ENCODE measurements around the gene AOX1. TPM values are rescaled to one million over a fixed set of nuclear protein-coding genes. Genes with fewer than 3 reads are reported as not detected.
A peak's percentile ranks its signal among the peaks of the same experiment; 100 is the strongest.

Gene AOX1
- total and polyA plus RNA-seq, 5 experiments from 2014 or later, result not detected

GRCh38 chr2:200649724-200650123 lies 63.9 kb downstream of the AOX1 start:
- POLR2A ChIA-PET, result no interaction called here
- H3K27ac Mint-ChIP-seq, result no peak overlapping the region

GRCh38 chr2:200650195-200650594 lies 64.4 kb downstream of the AOX1 start:
- no peak overlapping the region for H3K4me3 Mint-ChIP-seq
- no peak for ATAC-seq
- no peaks in the 10 kb centered on the region for H3K9me3 Mint-ChIP-seq
- H3K27ac Mint-ChIP-seq, result no peak overlapping the region
- no peak for DNase-seq
- POLR2A ChIA-PET, result interaction anchor here (0.5 kb wide), 1 partner anchor 20 kb away, joined by 4 read pairs; no protein-coding TSS in a partner anchor
- no peaks in the 10 kb centered on the region for H3K4me1 Mint-ChIP-seq
- H3K27me3 Mint-ChIP-seq, result peaks cover 2 to 15% (median 3%) of the 10 kb centered on the region in 5 donors
- peaks cover 0 to 5% (median 2%) of the 10 kb centered on the region in 3 donors for H3K36me3 Mint-ChIP-seq

More at GRCh38 chr2:200649724-200650123, 63.9 kb downstream of the AOX1 start:
- H3K4me3 Mint-ChIP-seq, result no peak overlapping the region
- H3K27me3 Mint-ChIP-seq, result peaks cover 2 to 15% (median 3%) of the 10 kb centered on the region in 5 donors
- H3K9me3 Mint-ChIP-seq, result no peaks in the 10 kb centered on the region
- no peak for DNase-seq
- no peak for ATAC-seq
- H3K36me3 Mint-ChIP-seq, result peaks cover 0 to 5% (median 2%) of the 10 kb centered on the region in 3 donors
- no peaks in the 10 kb centered on the region for H3K4me1 Mint-ChIP-seq

GRCh38 chr2:200652158-200652557 lies 66.3 kb downstream of the AOX1 start:
- no peak for ATAC-seq
- no peaks in the 10 kb centered on the region for H3K4me1 Mint-ChIP-seq
- H3K9me3 Mint-ChIP-seq, result no peaks in the 10 kb centered on the region
- H3K4me3 Mint-ChIP-seq, result no peak overlapping the region
- no peak overlapping the region for H3K27ac Mint-ChIP-seq
- POLR2A ChIA-PET, result no interaction called here
- H3K27me3 Mint-ChIP-seq, result peaks cover 2 to 15% (median 7%) of the 10 kb centered on the region in 5 donors
- no peak for DNase-seq
- peaks cover 0 to 5% (median 2%) of the 10 kb centered on the region in 3 donors for H3K36me3 Mint-ChIP-seq

GRCh38 chr2:200653021-200653420 lies 67.2 kb downstream of the AOX1 start:
- Mint-ChIP-seq H3K9me3 (no peaks in the 10 kb centered on the region), H3K4me3 (no peak overlapping the region), H3K36me3 (peaks cover 0 to 5% (median 2%) of the 10 kb centered on the region in 3 donors), H3K27me3 (peaks cover 2 to 15% (median 7%) of the 10 kb centered on the region in 5 donors), H3K27ac (no peak overlapping the region), H3K4me1 (no peaks in the 10 kb centered on the region)
- DNase-seq (no peak), ATAC-seq (no peak)
- POLR2A ChIA-PET, result no interaction called here

GRCh38 chr2:200654823-200655222 lies 69.0 kb downstream of the AOX1 start:
- Mint-ChIP-seq H3K36me3 (peaks cover 0 to 5% (median 2%) of the 10 kb centered on the region in 3 donors), H3K27me3 (peaks cover 2 to 21% (median 7%) of the 10 kb centered on the region in 5 donors), H3K4me3 (no peak overlapping the region), H3K4me1 (no peaks in the 10 kb centered on the region), H3K27ac (no peak overlapping the region), H3K9me3 (no peaks in the 10 kb centered on the region)
- ATAC-seq (no peak), DNase-seq (no peak)
- POLR2A ChIA-PET, result no interaction called here

GRCh38 chr2:200655918-200656580 lies 70.2 kb downstream of the AOX1 start:
- H3K27ac Mint-ChIP-seq, result no peak overlapping the region
- ATAC-seq (no peak), DNase-seq (no peak)
- POLR2A ChIA-PET, result no interaction called here
- no peaks in the 10 kb centered on the region for H3K4me1 Mint-ChIP-seq
- peaks cover 0 to 2% (median 0%) of the 10 kb centered on the region in 3 donors for H3K36me3 Mint-ChIP-seq
- H3K4me3 Mint-ChIP-seq, result no peak overlapping the region
- H3K9me3 Mint-ChIP-seq, result no peaks in the 10 kb centered on the region
- H3K27me3 Mint-ChIP-seq, result peaks cover 0 to 10% (median 3%) of the 10 kb centered on the region in 5 donors

- no peaks in the 10 kb centered on the region for H3K4me1 Mint-ChIP-seq
- H3K9me3 Mint-ChIP-seq, result no peaks in the 10 kb centered on the region
- ATAC-seq, result no peak
- no peaks in the 10 kb centered on the region for H3K36me3 Mint-ChIP-seq
- no peak overlapping the region for H3K4me3 Mint-ChIP-seq
- H3K27me3 Mint-ChIP-seq, result peaks cover 0 to 26% (median 9%) of the 10 kb centered on the region in 5 donors
- peak overlapping the region in 1 of 10 donors; percentile 32 for H3K27ac Mint-ChIP-seq
- POLR2A ChIA-PET, result no interaction called here
- DNase-seq, result no peak
Measured at GRCh38 chr2:200658278-200658864, 72.6 kb downstream of the AOX1 start.

GRCh38 chr2:200659410-200659809 lies 73.6 kb downstream of the AOX1 start:
- H3K27me3 Mint-ChIP-seq, result peaks cover 0 to 26% (median 9%) of the 10 kb centered on the region in 5 donors
- no peaks in the 10 kb centered on the region for H3K36me3 Mint-ChIP-seq
- no peak overlapping the region for H3K27ac Mint-ChIP-seq
- H3K4me3 Mint-ChIP-seq, result no peak overlapping the region
- DNase-seq (no peak), ATAC-seq (no peak)
- no peaks in the 10 kb centered on the region for H3K9me3 Mint-ChIP-seq
- POLR2A ChIA-PET, result no interaction called here
- H3K4me1 Mint-ChIP-seq, result no peaks in the 10 kb centered on the region

- no peaks in the 10 kb centered on the region for H3K4me1 Mint-ChIP-seq
- peaks cover 0 to 26% (median 9%) of the 10 kb centered on the region in 5 donors for H3K27me3 Mint-ChIP-seq
- POLR2A ChIA-PET, result no interaction called here
- no peak for DNase-seq
- no peaks in the 10 kb centered on the region for H3K36me3 Mint-ChIP-seq
- H3K4me3 Mint-ChIP-seq, result no peak overlapping the region
- H3K9me3 Mint-ChIP-seq, result no peaks in the 10 kb centered on the region
- ATAC-seq, result no peak
- no peak overlapping the region for H3K27ac Mint-ChIP-seq
Measured at GRCh38 chr2:200661477-200661876, 75.7 kb downstream of the AOX1 start.

GRCh38 chr2:200662727-200663126 lies 76.9 kb downstream of the AOX1 start:
- Mint-ChIP-seq H3K27ac (peak overlapping the region in 1 of 10 donors; percentile 60), H3K36me3 (no peaks in the 10 kb centered on the region), H3K27me3 (peaks cover 0 to 26% (median 8%) of the 10 kb centered on the region in 5 donors), H3K9me3 (no peaks in the 10 kb centered on the region), H3K4me1 (no peaks in the 10 kb centered on the region), H3K4me3 (no peak overlapping the region)
- DNase-seq (no peak), ATAC-seq (no peak)
- POLR2A ChIA-PET, result interaction anchor here (0.7 kb wide), 1 partner anchor 295 kb away, joined by 3 read pairs; no protein-coding TSS in a partner anchor

- no peak for ATAC-seq
- H3K9me3 Mint-ChIP-seq, result no peaks in the 10 kb centered on the region
- POLR2A ChIA-PET, result no interaction called here
- peaks cover 0 to 2% (median 0%) of the 10 kb centered on the region in 4 donors for H3K4me1 Mint-ChIP-seq
- no peak for DNase-seq
- H3K27me3 Mint-ChIP-seq, result peaks cover 4 to 22% (median 4%) of the 10 kb centered on the region in 5 donors
- H3K27ac Mint-ChIP-seq, result peak overlapping the region in 1 of 10 donors; percentile 10
- no peak overlapping the region for H3K4me3 Mint-ChIP-seq
- no peaks in the 10 kb centered on the region for H3K36me3 Mint-ChIP-seq
Measured at GRCh38 chr2:200664770-200665494, 79.1 kb downstream of the AOX1 start.

GRCh38 chr2:200665626-200666453 lies 80.0 kb downstream of the AOX1 start:
- H3K9me3 Mint-ChIP-seq, result no peaks in the 10 kb centered on the region
- no peak for DNase-seq
- peaks cover 0 to 2% (median 0%) of the 10 kb centered on the region in 4 donors for H3K4me1 Mint-ChIP-seq
- H3K27me3 Mint-ChIP-seq, result peaks cover 4 to 30% (median 4%) of the 10 kb centered on the region in 5 donors
- no peak overlapping the region for H3K27ac Mint-ChIP-seq
- POLR2A ChIA-PET, result no interaction called here
- no peak for ATAC-seq
- H3K36me3 Mint-ChIP-seq, result no peaks in the 10 kb centered on the region
- H3K4me3 Mint-ChIP-seq, result no peak overlapping the region

All from naive thymus-derived CD8-positive, alpha-beta T cell (primary cell).